ENCODE data around the gene SOX5. TPM values are rescaled to one million over a fixed set of nuclear protein-coding genes. Genes with fewer than 3 reads are reported as not detected.
"Not testable (repeated sequence)": the region's sequence is repeated elsewhere in the genome, so short reads cannot be mapped to it uniquely, and the experiment has no call there.

SOX5 gene
- total RNA-seq, 1 donor from 2014 or later, result 1.3 TPM

DNA sequence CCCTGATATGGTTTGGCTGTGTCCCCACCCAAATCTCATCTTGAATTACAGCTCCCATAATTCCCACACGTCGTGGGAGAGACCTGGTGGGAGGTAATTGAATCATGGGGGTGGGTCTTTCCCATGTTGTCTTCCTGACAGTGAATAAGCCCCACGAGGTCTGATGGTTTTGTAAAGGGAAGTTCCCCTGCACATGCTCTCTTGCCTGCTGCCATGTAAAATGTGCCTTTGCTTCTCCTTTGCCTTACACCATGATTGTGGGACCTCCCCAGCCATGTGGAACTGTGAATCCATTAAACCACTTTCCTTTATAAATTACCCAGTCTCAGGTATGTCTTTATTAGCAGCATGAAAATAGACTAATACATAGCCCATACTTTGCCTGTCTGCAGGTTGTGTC lies 458.4 kb downstream of the SOX5 start:
- H3K4me3 Mint-ChIP-seq; intact Hi-C loops (cut with micrococcal nuclease); DNase-seq (ENCODE audit: low spot score); H3K27me3 Mint-ChIP-seq (ENCODE audit: insufficient read depth); H3K4me1 Mint-ChIP-seq (ENCODE audit: low read depth); H3K27ac Mint-ChIP-seq; H3K36me3 Mint-ChIP-seq (ENCODE audit: low read depth); H3K9me3 Mint-ChIP-seq: not testable (repeated sequence)

DNA sequence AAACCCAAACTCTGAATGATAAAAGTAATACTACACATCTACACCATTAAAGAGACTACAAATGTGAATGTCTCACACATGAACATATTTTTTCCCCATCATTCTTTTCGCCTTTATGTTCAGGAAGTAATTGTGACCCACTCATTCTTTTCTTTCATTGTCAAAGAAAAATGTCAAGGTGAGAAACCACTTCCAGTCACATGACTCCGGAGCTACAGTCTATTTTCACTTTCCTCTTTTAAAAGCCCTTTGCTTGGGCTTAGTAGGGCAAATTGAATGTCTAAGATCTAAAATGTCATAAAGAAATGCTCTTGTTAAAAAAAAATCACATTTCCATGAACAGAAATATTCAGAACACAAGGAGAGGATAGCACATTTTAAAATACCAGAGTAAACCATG lies 461.3 kb downstream of the SOX5 start:
- Mint-ChIP-seq H3K4me1 (ENCODE audit: low read depth) (no peaks in the 10 kb centered on the region), H3K36me3 (ENCODE audit: low read depth) (no peaks in the 10 kb centered on the region), H3K9me3 (peaks cover 4% of the 10 kb centered on the region), H3K27ac (no peak overlapping the region), H3K27me3 (ENCODE audit: insufficient read depth) (no peaks in the 10 kb centered on the region), H3K4me3 (no peak overlapping the region)
- intact Hi-C loops (cut with micrococcal nuclease), result no loop called here
- DNase-seq (ENCODE audit: low spot score), result no peak

DNA sequence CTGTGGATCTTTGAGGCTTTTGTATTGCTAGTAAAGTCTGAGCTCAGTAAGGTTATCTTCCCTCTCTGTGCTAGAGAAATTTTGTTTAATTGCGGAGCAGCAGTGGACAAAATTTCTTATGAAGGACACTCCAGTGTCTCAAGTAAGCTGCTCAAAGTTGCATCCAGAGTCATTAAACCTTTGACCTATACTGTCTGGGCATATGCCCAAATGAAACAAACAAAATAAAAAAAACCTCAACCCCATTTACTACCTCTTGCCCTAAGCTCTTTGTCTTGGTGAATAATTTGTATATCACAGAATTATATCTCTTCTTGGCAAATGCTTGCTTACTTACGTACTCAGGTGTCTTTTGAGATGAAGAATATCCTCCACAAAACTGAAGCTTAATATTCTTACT lies 465.2 kb downstream of the SOX5 start:
- Mint-ChIP-seq H3K36me3 (ENCODE audit: low read depth) (no peaks in the 10 kb centered on the region), H3K9me3 (peaks cover 18% of the 10 kb centered on the region), H3K27ac (no peak overlapping the region), H3K4me1 (ENCODE audit: low read depth) (no peaks in the 10 kb centered on the region), H3K27me3 (ENCODE audit: insufficient read depth) (no peaks in the 10 kb centered on the region), H3K4me3 (no peak overlapping the region)
- intact Hi-C loops (cut with micrococcal nuclease), result no loop called here
- no peak for DNase-seq (ENCODE audit: low spot score)

DNA sequence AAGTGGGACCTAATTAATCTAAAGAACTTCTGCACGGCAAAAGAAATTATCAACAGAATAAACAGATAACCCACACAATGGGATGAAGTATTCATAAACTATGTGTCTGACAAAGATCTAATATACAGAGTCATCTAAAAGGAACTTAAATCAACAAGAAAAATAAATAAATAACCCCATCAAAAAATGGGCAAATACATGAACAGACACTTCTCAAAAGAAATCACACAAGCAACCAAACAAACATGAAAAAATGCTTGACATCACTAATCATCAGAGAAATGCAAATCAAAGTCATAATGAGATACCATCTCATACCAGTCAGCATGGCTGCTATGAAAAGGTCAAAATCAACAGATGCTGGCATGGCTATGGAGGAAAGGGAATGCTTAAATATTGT lies 466.9 kb downstream of the SOX5 start:
- H3K4me3 Mint-ChIP-seq, result no peak overlapping the region
- intact Hi-C loops (cut with micrococcal nuclease), result no loop called here
- no peaks in the 10 kb centered on the region for H3K27me3 Mint-ChIP-seq (ENCODE audit: insufficient read depth)
- H3K9me3 Mint-ChIP-seq, result peaks cover 25% of the 10 kb centered on the region
- no peak overlapping the region for H3K27ac Mint-ChIP-seq
- no peaks in the 10 kb centered on the region for H3K4me1 Mint-ChIP-seq (ENCODE audit: low read depth)
- H3K36me3 Mint-ChIP-seq (ENCODE audit: low read depth), result no peaks in the 10 kb centered on the region
- DNase-seq (ENCODE audit: low spot score), result no peak
